Heart left ventricle (tissue), 16 donors: Measurements from ENCODE around the gene YOD1. TPM values are rescaled to one million over a fixed set of nuclear protein-coding genes. Genes with fewer than 3 reads are reported as not detected.
A peak's percentile ranks its signal among the peaks of the same experiment; 100 is the strongest.

Source experiments
- ATAC-seq, 4 donors: fragments of 200-7000 bp; cut with Tn5 transposase; one replicate each; pipeline ENCODE4 v1.9.1; 2020 to 2022; ENCODE audit warnings: moderate library complexity in 4 of 4, mild to moderate bottlenecking in 3 of 4, moderate number of reproducible peaks in 1 of 4
- DNase-seq, 5 donors: peaks; one replicate each; pipeline ENCODE4 v3.0.0-alpha.2; 2020
- H3K27ac ChIP-seq, 12 donors: fragments of 200-600 bp; sonication (generic) in 4 of 12; one replicate each; pipeline versions ENCODE4 v1.5.0 to v1.8.0; 2016 to 2022; ENCODE audit warnings: mild to moderate bottlenecking in 2 of 12
- H3K27me3 ChIP-seq, 9 donors: fragments of 200-600 bp; sonication (generic) in 2 of 9; one replicate each; pipeline versions ENCODE4 v1.5.1 to v1.8.0; 2016 to 2022; ENCODE audit warnings: mild to moderate bottlenecking in 3 of 9
- H3K36me3 ChIP-seq, 9 donors: fragments of 200-600 bp; sonication (generic) in 2 of 9; one replicate each; pipeline versions ENCODE4 v1.5.0 to v1.8.0; 2018 to 2022; ENCODE audit warnings: mild to moderate bottlenecking in 2 of 9
- H3K4me1 ChIP-seq, 12 donors: fragments of 200-600 bp; sonication (generic) in 4 of 12; one replicate each; pipeline versions ENCODE4 v1.5.0 to v1.8.0; 2016 to 2022; ENCODE audit warnings: mild to moderate bottlenecking in 3 of 12
- H3K4me3 ChIP-seq, 12 donors: fragments of 200-600 bp; sonication (generic) in 4 of 12; one replicate each; pipeline versions ENCODE4 v1.5.0 to v1.8.0; 2017 to 2022; ENCODE audit warnings: mild to moderate bottlenecking in 9 of 12, moderate library complexity in 4 of 12
- H3K9me3 ChIP-seq, 12 donors: fragments of 200-600 bp; sonication (generic) in 4 of 12; one replicate each; pipeline versions ENCODE4 v1.5.0 to v1.8.0; 2016 to 2022; ENCODE audit warnings: mild to moderate bottlenecking in 1 of 12
- CTCF ChIP-seq, 12 donors: fragments of 200-600 bp; sonication (generic) in 4 of 12; IDR thresholded peaks; one replicate each; pipeline versions ENCODE4 v1.5.0 to v1.8.0; 2018 to 2022; ENCODE audit warnings: antibody characterized with exemption in 12 of 12, mild to moderate bottlenecking in 5 of 12
- POLR2A ChIP-seq, 2 donors: fragments of 450-650 bp; IDR thresholded peaks; one replicate each; pipeline ENCODE4 v1.6.1; 2017; ENCODE audit warnings: antibody characterized with exemption in 2 of 2, mild to moderate bottlenecking in 2 of 2, moderate library complexity in 2 of 2
- WGBS, 4 donors: extraction: QIAGEN DNeasy Blood & Tissue Kit in 2 of 4; methylation state at CpG; one replicate each; pipeline versions ENCODE4 v1.1.5 to v1.1.7; 2013 to 2018; 5-methylcytosine and 5-hydroxymethylcytosine counted together
- intact Hi-C, 10 donors: fragments of 100-400 bp; cut with DNase I; formaldehyde crosslinking; loops; one replicate each; pipeline versions ENCODE4 v1.11.1 to v1.14.2; 2022
- polyA plus RNA-seq, 2 donors: library from polyadenylated mRNA; stranded (reverse); fragments of 200-250 nt; gene quantifications; one replicate each; pipeline ENCODE4 v1.2.3, GENCODE V29; 2013
- total RNA-seq, 9 donors: library from RNA; depleted of rRNA in 2 of 9; stranded (reverse); fragments of >200 nt in 2 of 9; fragmentation: NEBNext Ultra II Directional in 3 of 9; extraction: Animal tissue kit (Norgen Biotek cat#: 25700) in 3 of 9; gene quantifications; one replicate each; pipeline versions ENCODE4 v1.1.0 to v1.2.4, GENCODE V29; 2016 to 2023
- donor health status: ischemic (EF 13 %, LVEDD 7.1; RV severe dilation, severe dysfunction).
- donor health status: healthy with polysubstance abuse.
- donor health status: DM: no; HTN: yes; CAD: no.
- donor health status: DM: no; HTN: no; CAD: no.
- donor health status: ischemic (EF 25% LVEDD 6.9; RV normal size, moderate dysfunction).
- donor health status: ischemic (EF 25% LVEDD 5.7; RV mildly dilated, moderate dysfunction).
- donor health status: healthy.
- donor health status: DM: yes; HTN: yes; CAD: no.
- donor health status: ischemic (EF 35%, LVEDD 5.7; RV mildly dilated, moderate dysfunction).
- donor health status: nonischemic (EF 11% LVEDD 7.7; RV severe dilation, severe dysfunction).
- donor health status: DM: yes; HTN: yes; CAD: no.
- donor health status: PGD.
- donor health status: ischemic (EF 29% LVEDD 5.4; RV normal size, mild dysfunction).
- donor health status: nonischemic (EF 23%, LVEDD 6.1; RV moderate dilation, normal function).

The YOD1 gene
- total and polyA plus RNA-seq, 11 donors: 1.9 to 7.4 (median 5.8) TPM

GRCh38 chr1:207070811-207071210, 19.8 kb upstream of the YOD1 start:
- DNase-seq (no peak), ATAC-seq (peak in 1 of 4 donors; percentile 3)
- no peak for TF ChIP-seq POLR2A (IDR thresholded peaks at IDR 0.05)
- TF ChIP-seq CTCF (IDR thresholded peaks at IDR 0.05): no peak
- Histone ChIP-seq H3K27me3 (no peaks in the 10 kb centered on the region), H3K36me3 (peaks cover 0 to 99% (median 71%) of the 10 kb centered on the region in 9 donors), H3K4me3 (no peak overlapping the region), H3K27ac (peak overlapping the region in 11 of 12 donors; percentile 25 to 83 (median 67)), H3K9me3 (no peaks in the 10 kb centered on the region), H3K4me1 (peaks cover 0 to 76% (median 9%) of the 10 kb centered on the region in 12 donors)
- intact Hi-C loops: loop anchor here in 1 of 10 donors (10.0 kb wide), 1 partner anchor 156 kb away; no protein-coding TSS in a partner anchor
- WGBS, 4 donors: 82 to 93% (median 85%) methylated on average over 4 of the region's 4 CpGs

- peak overlapping the region in 11 of 12 donors; percentile 25 to 83 (median 67) for H3K27ac ChIP-seq
- H3K4me1 ChIP-seq: peaks cover 0 to 72% (median 9%) of the 10 kb centered on the region in 12 donors
- WGBS, 4 donors: 49 to 90% (median 66%) methylated on average over 1 to 5 of the region's 5 CpGs
- TF ChIP-seq POLR2A (IDR thresholded peaks at IDR 0.05): no peak
- no peak for TF ChIP-seq CTCF (IDR thresholded peaks at IDR 0.05)
- H3K4me3 ChIP-seq: no peak overlapping the region
- DNase-seq (peak; percentile 62 to 83 (median 68)), ATAC-seq (peak; percentile 63 to 86 (median 80))
- peaks cover 0 to 99% (median 72%) of the 10 kb centered on the region in 9 donors for H3K36me3 ChIP-seq
- intact Hi-C loops: loop anchor here in 1 of 10 donors (10.0 kb wide), 1 partner anchor 155 kb away; no protein-coding TSS in a partner anchor
- no peaks in the 10 kb centered on the region for H3K9me3 ChIP-seq
- H3K27me3 ChIP-seq: no peaks in the 10 kb centered on the region
Observed at GRCh38 chr1:207069858-207070506, 19.0 kb upstream of the YOD1 start.

- peak in 1 of 5 donors; percentile 50 for DNase-seq
- no peaks in the 10 kb centered on the region for H3K27me3 ChIP-seq
- ATAC-seq: peak in 3 of 4 donors; percentile 45 to 79 (median 73)
- peaks cover 0 to 96% (median 80%) of the 10 kb centered on the region in 9 donors for H3K36me3 ChIP-seq
- H3K4me3 ChIP-seq: peak overlapping the region in 1 of 12 donors; percentile 15
- H3K4me1 ChIP-seq: peaks cover 0 to 70% (median 8%) of the 10 kb centered on the region in 12 donors
- intact Hi-C loops: no loop called here
- no peak for TF ChIP-seq POLR2A (IDR thresholded peaks at IDR 0.05)
- no peak for TF ChIP-seq CTCF (IDR thresholded peaks at IDR 0.05)
- 52 to 64% (median 57%) methylated on average over 3 of the region's 3 CpGs for WGBS, 4 donors
- peak overlapping the region in 10 of 12 donors; percentile 32 to 83 (median 66) for H3K27ac ChIP-seq
- no peaks in the 10 kb centered on the region for H3K9me3 ChIP-seq
Observed at GRCh38 chr1:207069061-207069460, 18.1 kb upstream of the YOD1 start.

GRCh38 chr1:207067665-207068064, 16.7 kb upstream of the YOD1 start:
- DNase-seq (no peak), ATAC-seq (no peak)
- H3K27me3 ChIP-seq: no peaks in the 10 kb centered on the region
- TF ChIP-seq CTCF (IDR thresholded peaks at IDR 0.05) (no peak), POLR2A (IDR thresholded peaks at IDR 0.05) (no peak)
- H3K36me3 ChIP-seq: peaks cover 0 to 95% (median 86%) of the 10 kb centered on the region in 9 donors
- intact Hi-C loops: no loop called here
- H3K4me1 ChIP-seq: peaks cover 0 to 60% (median 8%) of the 10 kb centered on the region in 12 donors
- H3K4me3 ChIP-seq: peak overlapping the region in 3 of 12 donors; percentile 43 to 56 (median 44)
- H3K27ac ChIP-seq: peak overlapping the region in 7 of 12 donors; percentile 3 to 85 (median 34)
- no peaks in the 10 kb centered on the region for H3K9me3 ChIP-seq
- WGBS, 4 donors: 68 to 78% (median 77%) methylated on average over 5 of the region's 5 CpGs
